ENCODE data around the gene CHURC1. TPM values are rescaled to one million over a fixed set of nuclear protein-coding genes. Genes with fewer than 3 reads are reported as not detected.

Gene CHURC1
- total and polyA plus RNA-seq, 2 of the 8 experiments (the other 6 are each of a cell fraction or from before 2014, with no cell fraction given) = 50.2 to 59.3 TPM

DNA sequence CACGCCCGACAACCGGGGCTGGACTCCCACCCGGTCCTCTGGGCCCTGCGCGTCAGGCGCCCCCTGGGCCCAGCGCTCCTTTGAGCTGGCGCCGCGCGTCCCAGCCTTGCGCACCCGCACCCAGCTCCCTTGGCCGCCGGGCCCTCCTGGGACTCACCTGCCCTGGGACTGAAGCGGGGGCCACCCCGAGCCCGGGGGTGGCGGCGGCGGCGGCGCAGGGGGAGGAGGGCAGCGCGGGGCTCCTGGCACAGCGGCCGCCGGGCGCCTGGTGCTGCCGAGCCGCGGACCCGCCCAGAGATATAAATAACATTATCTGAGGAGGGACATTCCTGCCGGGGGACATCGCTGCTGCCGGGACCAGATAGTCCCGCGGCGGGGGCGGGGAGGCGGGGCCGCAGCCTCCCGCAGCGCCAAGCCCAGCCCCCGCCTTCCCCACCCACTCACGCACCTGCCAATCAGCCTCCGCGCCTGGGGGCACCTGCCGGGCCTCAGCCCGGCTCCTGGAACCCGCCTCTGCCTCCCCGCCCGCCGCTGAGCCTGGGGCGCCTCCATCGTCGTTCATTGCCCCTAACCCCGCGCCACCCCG is 34.5 kb upstream of the CHURC1 start, which contains the start of gene SPTB (continued):
- TF ChIP-seq E2F6 (IDR thresholded peaks at IDR 0.05) = 0 out of 2 replicates have a peak, but pooled peaks have one; percentile 0
- peak; percentile 74 for TF ChIP-seq KDM4A (IDR thresholded peaks at IDR 0.05; ENCODE audit: low read depth, low read length, severe bottlenecking)
- no peak for TF ChIP-seq JUN (IDR thresholded peaks at IDR 0.05; ENCODE audit: low read depth, low read length)
- no peak for TF ChIP-seq NRF1 (IDR thresholded peaks at IDR 0.05; ENCODE audit: low read depth, low read length)
- TF ChIP-seq CBX8 (IDR thresholded peaks at IDR 0.05; ENCODE audit: borderline replicate concordance, low read depth, low read length) = no peak
- TF ChIP-seq SP4 (IDR thresholded peaks at IDR 0.05; ENCODE audit: low read length) = no peak
- TF ChIP-seq, protein P1, sequence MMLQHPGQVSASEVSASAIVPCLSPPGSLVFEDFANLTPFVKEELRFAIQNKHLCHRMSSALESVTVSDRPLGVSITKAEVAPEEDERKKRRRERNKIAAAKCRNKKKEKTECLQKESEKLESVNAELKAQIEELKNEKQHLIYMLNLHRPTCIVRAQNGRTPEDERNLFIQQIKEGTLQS (IDR thresholded peaks at IDR 0.05; ENCODE audit: insufficient read depth, low read depth, low read length) = no peak
- no peak for TF ChIP-seq SAP30 (IDR thresholded peaks at IDR 0.05; ENCODE audit: insufficient read depth, insufficient replicate concordance, low read length)
- TF ChIP-seq PHF8 (conservative IDR thresholded peaks at IDR 0.05; ENCODE audit: low read depth, low read length) = no peak
- no peak for TF ChIP-seq TAF7 (optimal IDR thresholded peaks at IDR 0.05; ENCODE audit: borderline replicate concordance, low read depth, low read length)
- no peak for TF ChIP-seq ASH2L (IDR thresholded peaks at IDR 0.05; ENCODE audit: low read length)
- TF ChIP-seq, protein P2, sequence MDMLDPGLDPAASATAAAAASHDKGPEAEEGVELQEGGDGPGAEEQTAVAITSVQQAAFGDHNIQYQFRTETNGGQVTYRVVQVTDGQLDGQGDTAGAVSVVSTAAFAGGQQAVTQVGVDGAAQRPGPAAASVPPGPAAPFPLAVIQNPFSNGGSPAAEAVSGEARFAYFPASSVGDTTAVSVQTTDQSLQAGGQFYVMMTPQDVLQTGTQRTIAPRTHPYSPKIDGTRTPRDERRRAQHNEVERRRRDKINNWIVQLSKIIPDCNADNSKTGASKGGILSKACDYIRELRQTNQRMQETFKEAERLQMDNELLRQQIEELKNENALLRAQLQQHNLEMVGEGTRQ (IDR thresholded peaks at IDR 0.05; ENCODE audit: low read length) = no peak
- no peak for TF ChIP-seq RAD21 (IDR thresholded peaks at IDR 0.05 in 1 of 2, conservative IDR thresholded peaks at IDR 0.05 in 1 of 2; ENCODE audit: low read depth in 2 of 2, low read length in 2 of 2)
